OCI-LY3 (cell line): ENCODE data around the gene SLC35F3.

ENCODE experiments used
- EZH2phosphoT487 ChIP-seq: fragments of 200-600 bp; shearing (Covaris generic); IDR thresholded peaks from 2 replicates; pipeline ENCODE4 v1.6.1; 2018; ENCODE audit warnings: antibody characterized with exemption, mixed run types, low read depth
- TF ChIP-seq, protein P1 (sequence below): fragments of 200-600, 300-600 bp; sonication (generic); IDR thresholded peaks from 2 replicates; pipeline ENCODE4 v1.5.1; 2014; ENCODE audit warnings: antibody characterized with exemption, low read length, low read depth

DNA sequence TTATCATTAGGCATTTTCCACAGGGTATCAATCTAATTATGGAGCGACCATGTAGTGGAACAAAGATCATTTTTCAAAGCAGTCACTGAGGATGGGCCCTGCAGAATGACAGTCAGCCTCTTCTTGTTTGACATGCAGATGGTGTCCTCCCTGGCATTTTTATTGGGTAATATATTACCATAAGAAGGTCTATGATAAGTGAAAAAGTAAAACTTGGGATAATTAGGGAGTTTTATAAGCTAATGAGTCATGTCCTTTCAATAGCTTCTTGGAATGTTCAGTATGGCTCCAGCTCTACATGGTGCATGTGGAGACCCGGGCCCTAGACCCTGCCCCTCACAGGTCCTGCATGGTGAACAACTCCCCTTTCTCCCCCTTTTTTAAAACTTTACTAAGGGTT lies 236.5 kb downstream of the SLC35F3 start:
- TF ChIP-seq, protein P1, sequence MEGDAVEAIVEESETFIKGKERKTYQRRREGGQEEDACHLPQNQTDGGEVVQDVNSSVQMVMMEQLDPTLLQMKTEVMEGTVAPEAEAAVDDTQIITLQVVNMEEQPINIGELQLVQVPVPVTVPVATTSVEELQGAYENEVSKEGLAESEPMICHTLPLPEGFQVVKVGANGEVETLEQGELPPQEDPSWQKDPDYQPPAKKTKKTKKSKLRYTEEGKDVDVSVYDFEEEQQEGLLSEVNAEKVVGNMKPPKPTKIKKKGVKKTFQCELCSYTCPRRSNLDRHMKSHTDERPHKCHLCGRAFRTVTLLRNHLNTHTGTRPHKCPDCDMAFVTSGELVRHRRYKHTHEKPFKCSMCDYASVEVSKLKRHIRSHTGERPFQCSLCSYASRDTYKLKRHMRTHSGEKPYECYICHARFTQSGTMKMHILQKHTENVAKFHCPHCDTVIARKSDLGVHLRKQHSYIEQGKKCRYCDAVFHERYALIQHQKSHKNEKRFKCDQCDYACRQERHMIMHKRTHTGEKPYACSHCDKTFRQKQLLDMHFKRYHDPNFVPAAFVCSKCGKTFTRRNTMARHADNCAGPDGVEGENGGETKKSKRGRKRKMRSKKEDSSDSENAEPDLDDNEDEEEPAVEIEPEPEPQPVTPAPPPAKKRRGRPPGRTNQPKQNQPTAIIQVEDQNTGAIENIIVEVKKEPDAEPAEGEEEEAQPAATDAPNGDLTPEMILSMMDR, result no peak
- TF ChIP-seq EZH2phosphoT487, result no peak
